Ishikawa (cell line): ENCODE results near the gene KIAA0319L.

Experiments
- CEBPB ChIP-seq: IDR thresholded peaks from 2 replicates; pipeline ENCODE4 v1.6.1; 2012
- CREB1 ChIP-seq: IDR thresholded peaks from 2 replicates; pipeline ENCODE4 v1.6.1; 2012; ENCODE audit warnings: low read depth
- EGR1 ChIP-seq: IDR thresholded peaks from 2 replicates; pipeline ENCODE4 v1.6.1; 2012
- EP300 ChIP-seq: IDR thresholded peaks from 2 replicates; pipeline ENCODE4 v1.6.1; 2012; ENCODE audit warnings: borderline replicate concordance
- FOXM1 ChIP-seq: IDR thresholded peaks from 2 replicates; pipeline ENCODE4 v1.6.1; 2012; ENCODE audit warnings: low read depth, borderline replicate concordance
- NFIC ChIP-seq: IDR thresholded peaks from 2 replicates; pipeline ENCODE4 v1.6.1; 2012
- RAD21 ChIP-seq: IDR thresholded peaks from 2 replicates; pipeline ENCODE4 v1.6.1; 2012; ENCODE audit warnings: low read depth
- TAF1 ChIP-seq: IDR thresholded peaks from 2 replicates; pipeline ENCODE4 v1.6.1; 2012; ENCODE audit warnings: low read depth, mild to moderate bottlenecking
- TCF12 ChIP-seq: IDR thresholded peaks from 2 replicates; pipeline ENCODE4 v1.6.1; 2012; ENCODE audit warnings: low read depth
- TEAD4 ChIP-seq: IDR thresholded peaks from 2 replicates; pipeline ENCODE4 v1.6.1; 2012
- YY1 ChIP-seq: IDR thresholded peaks from 2 replicates; pipeline ENCODE4 v1.6.1; 2012; ENCODE audit warnings: low read depth
- ZBTB7A ChIP-seq: IDR thresholded peaks from 2 replicates; pipeline ENCODE4 v1.6.1; 2012; ENCODE audit warnings: low read depth
- TF ChIP-seq, protein P1 (sequence below): IDR thresholded peaks from 2 replicates; pipeline ENCODE4 v1.6.1; 2012
- TF ChIP-seq, protein P2 (sequence below): IDR thresholded peaks from 2 replicates; pipeline ENCODE4 v1.6.1; 2012; ENCODE audit warnings: low read depth, mild to moderate bottlenecking
- TF ChIP-seq, protein P3 (sequence below): IDR thresholded peaks from 2 replicates; pipeline ENCODE4 v1.6.1; 2012

Gene KIAA0319L

DNA sequence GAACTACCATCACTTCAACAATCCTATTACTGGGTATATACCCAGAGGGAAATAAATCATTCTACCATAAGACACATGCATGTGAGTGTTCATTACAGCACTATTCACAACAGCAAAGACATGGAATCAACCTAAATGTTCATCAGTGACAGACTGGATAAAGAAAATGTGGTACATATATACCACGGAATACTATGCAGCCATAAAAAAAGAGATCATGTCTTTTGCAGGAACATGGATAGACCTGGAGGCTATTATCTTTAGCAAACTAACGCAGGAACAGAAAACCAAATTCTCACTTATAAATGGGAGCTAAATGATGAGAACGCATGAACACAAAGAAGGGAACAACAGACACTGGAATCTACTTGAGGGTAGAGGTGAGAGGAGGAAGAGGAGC lies 39.0 kb downstream of the KIAA0319L start:
- no peak for TF ChIP-seq YY1
- no peak for TF ChIP-seq CEBPB
- no peak for TF ChIP-seq NFIC
- TF ChIP-seq FOXM1 = no peak
- TF ChIP-seq ZBTB7A = no peak
- TF ChIP-seq TEAD4 = no peak
- TF ChIP-seq, protein P1, sequence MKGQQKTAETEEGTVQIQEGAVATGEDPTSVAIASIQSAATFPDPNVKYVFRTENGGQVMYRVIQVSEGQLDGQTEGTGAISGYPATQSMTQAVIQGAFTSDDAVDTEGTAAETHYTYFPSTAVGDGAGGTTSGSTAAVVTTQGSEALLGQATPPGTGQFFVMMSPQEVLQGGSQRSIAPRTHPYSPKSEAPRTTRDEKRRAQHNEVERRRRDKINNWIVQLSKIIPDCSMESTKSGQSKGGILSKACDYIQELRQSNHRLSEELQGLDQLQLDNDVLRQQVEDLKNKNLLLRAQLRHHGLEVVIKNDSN = no peak
- TF ChIP-seq TAF1 = no peak
- no peak for TF ChIP-seq CREB1
- TF ChIP-seq TCF12 = no peak
- no peak for TF ChIP-seq EGR1
- TF ChIP-seq, protein P2, sequence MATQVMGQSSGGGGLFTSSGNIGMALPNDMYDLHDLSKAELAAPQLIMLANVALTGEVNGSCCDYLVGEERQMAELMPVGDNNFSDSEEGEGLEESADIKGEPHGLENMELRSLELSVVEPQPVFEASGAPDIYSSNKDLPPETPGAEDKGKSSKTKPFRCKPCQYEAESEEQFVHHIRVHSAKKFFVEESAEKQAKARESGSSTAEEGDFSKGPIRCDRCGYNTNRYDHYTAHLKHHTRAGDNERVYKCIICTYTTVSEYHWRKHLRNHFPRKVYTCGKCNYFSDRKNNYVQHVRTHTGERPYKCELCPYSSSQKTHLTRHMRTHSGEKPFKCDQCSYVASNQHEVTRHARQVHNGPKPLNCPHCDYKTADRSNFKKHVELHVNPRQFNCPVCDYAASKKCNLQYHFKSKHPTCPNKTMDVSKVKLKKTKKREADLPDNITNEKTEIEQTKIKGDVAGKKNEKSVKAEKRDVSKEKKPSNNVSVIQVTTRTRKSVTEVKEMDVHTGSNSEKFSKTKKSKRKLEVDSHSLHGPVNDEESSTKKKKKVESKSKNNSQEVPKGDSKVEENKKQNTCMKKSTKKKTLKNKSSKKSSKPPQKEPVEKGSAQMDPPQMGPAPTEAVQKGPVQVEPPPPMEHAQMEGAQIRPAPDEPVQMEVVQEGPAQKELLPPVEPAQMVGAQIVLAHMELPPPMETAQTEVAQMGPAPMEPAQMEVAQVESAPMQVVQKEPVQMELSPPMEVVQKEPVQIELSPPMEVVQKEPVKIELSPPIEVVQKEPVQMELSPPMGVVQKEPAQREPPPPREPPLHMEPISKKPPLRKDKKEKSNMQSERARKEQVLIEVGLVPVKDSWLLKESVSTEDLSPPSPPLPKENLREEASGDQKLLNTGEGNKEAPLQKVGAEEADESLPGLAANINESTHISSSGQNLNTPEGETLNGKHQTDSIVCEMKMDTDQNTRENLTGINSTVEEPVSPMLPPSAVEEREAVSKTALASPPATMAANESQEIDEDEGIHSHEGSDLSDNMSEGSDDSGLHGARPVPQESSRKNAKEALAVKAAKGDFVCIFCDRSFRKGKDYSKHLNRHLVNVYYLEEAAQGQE = no peak
- no peak for TF ChIP-seq EP300
- TF ChIP-seq, protein P3, sequence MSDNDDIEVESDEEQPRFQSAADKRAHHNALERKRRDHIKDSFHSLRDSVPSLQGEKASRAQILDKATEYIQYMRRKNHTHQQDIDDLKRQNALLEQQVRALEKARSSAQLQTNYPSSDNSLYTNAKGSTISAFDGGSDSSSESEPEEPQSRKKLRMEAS = no peak
- TF ChIP-seq RAD21 = no peak

DNA sequence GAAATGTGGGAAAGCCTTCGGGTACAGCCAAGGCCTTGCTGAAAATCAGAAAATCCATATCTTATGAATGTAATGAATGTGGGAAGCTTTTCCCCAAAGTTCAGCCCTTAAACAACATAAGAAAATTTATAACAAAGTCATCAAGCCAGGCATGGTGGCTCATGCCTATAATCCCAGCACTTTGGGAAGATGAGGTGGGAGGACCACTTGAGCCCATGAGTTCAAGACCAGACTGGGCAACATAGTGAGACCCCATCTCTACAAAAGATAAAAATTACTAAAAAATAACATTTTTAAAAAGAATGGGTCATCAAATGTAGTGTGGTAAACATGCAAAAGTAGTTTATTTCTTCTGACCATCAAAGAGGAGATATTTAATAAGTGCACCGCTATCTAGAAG lies 45.9 kb downstream of the KIAA0319L start:
- TF ChIP-seq NFIC (no peak), FOXM1 (no peak), ZBTB7A (no peak), TEAD4 (no peak), RAD21 (no peak), EP300 (no peak), YY1 (no peak), TAF1 (no peak), CREB1 (no peak), EGR1 (no peak), CEBPB (no peak), TCF12 (no peak)
- TF ChIP-seq, protein P1 = no peak
- TF ChIP-seq, protein P3 = no peak
- TF ChIP-seq, protein P2 = no peak

DNA sequence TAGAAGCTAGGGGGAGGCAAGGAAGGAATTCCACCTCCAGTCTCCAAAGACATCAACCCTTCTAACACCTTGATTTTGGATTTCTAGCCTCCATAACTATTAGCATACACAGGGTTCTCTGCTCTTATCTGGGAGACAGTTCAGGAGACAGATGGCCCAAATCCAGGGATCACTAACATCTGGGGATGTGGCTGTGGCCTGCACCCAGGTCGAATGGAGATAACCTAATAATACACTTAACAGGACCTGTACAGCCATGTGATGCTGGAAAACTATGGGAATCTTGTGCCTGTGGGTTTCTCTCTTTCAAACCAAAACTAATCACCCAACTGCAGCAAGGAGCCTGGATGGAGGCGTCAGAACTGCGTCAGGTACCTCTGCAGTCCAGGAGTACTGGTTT lies 47.6 kb downstream of the KIAA0319L start:
- TF ChIP-seq CREB1 = no peak
- no peak for TF ChIP-seq NFIC
- no peak for TF ChIP-seq TCF12
- TF ChIP-seq YY1 = no peak
- TF ChIP-seq, protein P2 = no peak
- TF ChIP-seq CEBPB = no peak
- TF ChIP-seq, protein P1 = no peak
- TF ChIP-seq ZBTB7A = no peak
- no peak for TF ChIP-seq FOXM1

DNA sequence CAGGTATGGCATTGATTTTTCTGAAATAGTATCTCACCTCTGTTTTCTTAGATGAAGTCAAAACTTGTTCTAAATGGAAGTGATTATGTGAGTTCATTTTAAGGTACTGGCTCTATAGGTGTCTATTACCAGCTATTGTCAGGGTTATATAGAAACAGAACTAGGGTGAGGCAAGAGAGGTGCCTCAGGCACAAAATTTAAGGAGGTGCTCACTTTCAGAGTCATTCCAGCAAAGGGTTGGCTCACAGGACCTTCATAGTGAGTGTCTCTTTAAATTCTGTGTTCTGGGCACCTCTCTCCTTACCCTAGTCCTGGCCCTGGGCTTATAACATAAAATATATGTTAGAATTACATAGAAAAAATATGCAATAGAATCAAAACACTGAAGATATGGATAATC lies 49.3 kb downstream of the KIAA0319L start:
- TF ChIP-seq TEAD4 = no peak
- TF ChIP-seq EGR1 = no peak
